Measurements from ENCODE around the gene SFTPA1. TPM values are rescaled to one million over a fixed set of nuclear protein-coding genes. Genes with fewer than 3 reads are reported as not detected.

The SFTPA1 gene
- total and polyA plus RNA-seq, 10 of the 15 experiments (the other 5 are each of a cell fraction or from before 2014, with no cell fraction given): 3.7 TPM; not detected in 9

- SMC1A ChIA-PET (ENCODE audit: uncharacterized antibody, unreplicated experiment): no interaction called here
- POLR2A ChIA-PET: no interaction called here
- no peaks in the 10 kb centered on the region for H3K79me2 ChIP-seq (ENCODE audit: control insufficient read depth, insufficient read depth, low read length)
- RAD21 ChIA-PET (ENCODE audit: unreplicated experiment): no interaction called here
- BruUV-seq (replicated peaks): no TSS peak
- no peak overlapping the region for H3K4me3 ChIP-seq
- no peaks in the 10 kb centered on the region; a peak in 1 of 4 replicates for H3K27me3 ChIP-seq (replicated peaks in 1 of 2; ENCODE audit: control insufficient read depth in 2 of 2, insufficient read depth in 2 of 2, low read length in 1 of 2)
- H2AFZ ChIP-seq (ENCODE audit: control insufficient read depth, low read depth, low read length): no peak overlapping the region
- H3K36me3 ChIP-seq (ENCODE audit: control insufficient read depth in 2 of 2, insufficient read depth in 2 of 2, low read length in 1 of 2): no peaks in the 10 kb centered on the region
- H3K4me2 ChIP-seq (ENCODE audit: control insufficient read depth, insufficient read depth): no peak overlapping the region
- intact Hi-C loops (cut with micrococcal nuclease; ENCODE audit: unreplicated experiment): no loop called here
- in situ Hi-C loops (cut with MboI): no loop called here
- CTCF ChIA-PET: no interaction called here
- DNase-seq (ENCODE audit: low read depth, low spot score) (no peak), FAIRE-seq (no peak), ATAC-seq (no peak)
- no peaks in the 10 kb centered on the region for H3K9me3 ChIP-seq (replicated peaks; ENCODE audit: control insufficient read depth, insufficient read depth, low read length)
- H3K4me1 ChIP-seq (ENCODE audit: control insufficient read depth, insufficient read depth, low read length): no peaks in the 10 kb centered on the region
- TF ChIP-seq PML (IDR thresholded peaks at IDR 0.05; ENCODE audit: low read length) (no peak), ZBED1 (IDR thresholded peaks at IDR 0.05; ENCODE audit: borderline replicate concordance) (no peak), FOS (IDR thresholded peaks at IDR 0.05; ENCODE audit: borderline replicate concordance, extremely low read depth, insufficient read length) (no peak), ATF7 (IDR thresholded peaks at IDR 0.05; ENCODE audit: low read depth) (no peak), SMARCA5 (IDR thresholded peaks at IDR 0.05) (no peak), CHD2 (IDR thresholded peaks at IDR 0.05; ENCODE audit: borderline replicate concordance, low read depth, low read length) (no peak), ZNF207 (IDR thresholded peaks at IDR 0.05; ENCODE audit: borderline replicate concordance) (no peak), KAT2A (conservative IDR thresholded peaks at IDR 0.05; ENCODE audit: control insufficient read depth, low read depth, low read length) (no peak), RAD51 (IDR thresholded peaks at IDR 0.05) (no peak)
- no peak overlapping the region for H3K9ac ChIP-seq (ENCODE audit: control insufficient read depth, insufficient read depth, low read length)
- no peak overlapping the region for H3K27ac ChIP-seq (ENCODE audit: control insufficient read depth, insufficient read depth)
- 38% methylated on average over 7 of the region's 7 CpGs for WGBS (ENCODE audit: insufficient coverage, insufficient replicate concordance, low lambda C conversion rate, missing lambda C conversion rate)
- no peaks in the 10 kb centered on the region for H4K20me1 ChIP-seq (ENCODE audit: control insufficient read depth, insufficient read depth)
Observed at GRCh38 chr10:79583488-79584024, 27.2 kb upstream of the SFTPA1 start.

DNA sequence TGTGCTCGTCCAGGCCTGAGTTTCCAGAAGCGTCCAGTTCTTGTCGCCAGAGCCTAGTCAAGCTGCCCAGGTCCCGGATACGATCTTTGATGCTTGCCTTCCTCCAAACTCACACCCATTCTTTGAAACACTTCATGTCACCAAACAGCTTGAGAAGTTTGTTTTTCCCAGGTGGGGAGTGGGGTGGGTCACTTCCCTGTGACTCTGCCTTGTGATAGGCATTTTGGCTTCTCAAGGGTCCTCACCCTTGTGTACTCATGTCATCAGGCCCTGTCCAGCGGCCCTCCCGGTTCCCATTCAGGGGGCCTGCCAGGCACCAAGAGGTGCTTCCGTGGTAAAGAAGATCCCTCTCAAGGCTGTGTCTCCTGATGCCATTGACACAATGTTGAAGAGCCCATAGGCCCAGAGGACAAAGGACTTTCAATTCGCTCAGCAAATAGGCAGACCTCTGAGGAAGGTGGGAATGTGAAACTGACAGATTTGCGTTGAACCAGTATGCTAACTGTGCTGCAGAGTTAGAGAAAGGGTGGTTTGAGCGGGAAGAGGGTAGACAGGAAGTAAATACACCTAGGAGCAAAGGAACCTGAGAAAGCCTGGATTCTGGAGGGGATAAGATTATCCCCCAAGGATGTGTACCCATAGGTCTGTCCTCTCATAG lies 24.7 kb upstream of the SFTPA1 start:
- no peaks in the 10 kb centered on the region for H3K4me1 ChIP-seq (ENCODE audit: control insufficient read depth, insufficient read depth, low read length)
- no TSS peak for BruUV-seq (replicated peaks)
- DNase-seq (ENCODE audit: low read depth, low spot score): no peak
- ChIA-PET CTCF (no interaction called here), POLR2A (no interaction called here), SMC1A (ENCODE audit: uncharacterized antibody, unreplicated experiment) (no interaction called here), RAD21 (ENCODE audit: unreplicated experiment) (no interaction called here)
- ATAC-seq: no peak
- H3K79me2 ChIP-seq (ENCODE audit: control insufficient read depth, insufficient read depth, low read length): no peaks in the 10 kb centered on the region
- FAIRE-seq: no peak
- in situ Hi-C loops (cut with MboI) (no loop called here), intact Hi-C loops (cut with micrococcal nuclease; ENCODE audit: unreplicated experiment) (no loop called here)
- no peaks in the 10 kb centered on the region for H3K36me3 ChIP-seq (ENCODE audit: control insufficient read depth in 2 of 2, insufficient read depth in 2 of 2, low read length in 1 of 2)
- H3K4me3 ChIP-seq: no peak overlapping the region
- no peak overlapping the region for H3K9ac ChIP-seq (ENCODE audit: control insufficient read depth, insufficient read depth, low read length)
- H3K27ac ChIP-seq (ENCODE audit: control insufficient read depth, insufficient read depth): no peak overlapping the region
- H3K4me2 ChIP-seq (ENCODE audit: control insufficient read depth, insufficient read depth): no peak overlapping the region
- H3K27me3 ChIP-seq (replicated peaks in 1 of 2; ENCODE audit: control insufficient read depth in 2 of 2, insufficient read depth in 2 of 2, low read length in 1 of 2): no peaks in the 10 kb centered on the region; a peak in 1 of 4 replicates
- 21% methylated on average over 11 of the region's 11 CpGs for WGBS (ENCODE audit: insufficient coverage, insufficient replicate concordance, low lambda C conversion rate, missing lambda C conversion rate)
- no peaks in the 10 kb centered on the region for H4K20me1 ChIP-seq (ENCODE audit: control insufficient read depth, insufficient read depth)
- no peak overlapping the region for H2AFZ ChIP-seq (ENCODE audit: control insufficient read depth, low read depth, low read length)
- H3K9me3 ChIP-seq (replicated peaks; ENCODE audit: control insufficient read depth, insufficient read depth, low read length): no peaks in the 10 kb centered on the region
- no peak for TF ChIP-seq PKNOX1 (IDR thresholded peaks at IDR 0.05)
- no peak for TF ChIP-seq CHD1 (IDR thresholded peaks at IDR 0.05; ENCODE audit: low read depth, low read length)
- no peak for TF ChIP-seq ESRRA (IDR thresholded peaks at IDR 0.05; ENCODE audit: low read length)
- TF ChIP-seq BHLHE40 (IDR thresholded peaks at IDR 0.05; ENCODE audit: borderline replicate concordance in 1 of 2, low read depth in 2 of 2, low read length in 1 of 2): no peak
- TF ChIP-seq HDGF (IDR thresholded peaks at IDR 0.05): no peak
- no peak for TF ChIP-seq ATF7 (IDR thresholded peaks at IDR 0.05; ENCODE audit: low read depth)
- TF ChIP-seq PAX5 (IDR thresholded peaks at IDR 0.05; ENCODE audit: borderline replicate concordance, low read depth, low read length): no peak
- no peak for TF ChIP-seq HDAC6 (IDR thresholded peaks at IDR 0.05; ENCODE audit: unreplicated experiment)
- TF ChIP-seq, protein P1, sequence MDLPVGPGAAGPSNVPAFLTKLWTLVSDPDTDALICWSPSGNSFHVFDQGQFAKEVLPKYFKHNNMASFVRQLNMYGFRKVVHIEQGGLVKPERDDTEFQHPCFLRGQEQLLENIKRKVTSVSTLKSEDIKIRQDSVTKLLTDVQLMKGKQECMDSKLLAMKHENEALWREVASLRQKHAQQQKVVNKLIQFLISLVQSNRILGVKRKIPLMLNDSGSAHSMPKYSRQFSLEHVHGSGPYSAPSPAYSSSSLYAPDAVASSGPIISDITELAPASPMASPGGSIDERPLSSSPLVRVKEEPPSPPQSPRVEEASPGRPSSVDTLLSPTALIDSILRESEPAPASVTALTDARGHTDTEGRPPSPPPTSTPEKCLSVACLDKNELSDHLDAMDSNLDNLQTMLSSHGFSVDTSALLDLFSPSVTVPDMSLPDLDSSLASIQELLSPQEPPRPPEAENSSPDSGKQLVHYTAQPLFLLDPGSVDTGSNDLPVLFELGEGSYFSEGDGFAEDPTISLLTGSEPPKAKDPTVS (IDR thresholded peaks at IDR 0.05; ENCODE audit: low read depth, low read length): no peak
- TF ChIP-seq TCF7 (IDR thresholded peaks at IDR 0.05; ENCODE audit: borderline replicate concordance): no peak
- no peak for TF ChIP-seq SMARCA5 (IDR thresholded peaks at IDR 0.05)
